IMR-90 (cell line): ENCODE results near the gene VAC14. TPM values are rescaled to one million over a fixed set of nuclear protein-coding genes. Genes with fewer than 3 reads are reported as not detected.

ENCODE experiments used
- ATAC-seq: fragments of 200-7000 bp; cut with Tn5 transposase; 2 replicates; pipeline ENCODE4 v1.9.1; 2020; ENCODE audit warnings: low read depth, mild to moderate bottlenecking, moderate library complexity
- BruUV-seq: library from RNA; stranded (reverse); fragments of 400-500 nt; replicated peaks from 2 replicates; lab custom pipeline; 2021; lab: Mats Ljungman, UMichigan
- CTCF ChIA-PET: fragments of 300-600 bp; formaldehyde crosslinking; extraction: SDS; loops from one replicate; lab custom pipeline; 2021; ENCODE audit warnings: antibody characterized with exemption; lab: Yijun Ruan, JAX
- POLR2A ChIA-PET: fragments of 300-600 bp; sonication (Branson Sonifier 250); formaldehyde crosslinking; loops from one replicate; lab custom pipeline; 2022; ENCODE audit warnings: antibody characterized with exemption; ENCODE audit not compliant: unreplicated experiment; lab: Charles Lee
- DNase-seq: peaks from one replicate; pipeline ENCODE4 v3.0.0; 2013
- H2AFZ ChIP-seq: replicated peaks from 2 replicates; pipeline ENCODE3; 2013; ENCODE audit warnings: low read length, mild to moderate bottlenecking; ENCODE audit not compliant: poor library complexity
- H2AK5ac ChIP-seq: 2 replicates; pipeline ENCODE4 v1.6.1; 2013; ENCODE audit warnings: low read depth, low read length, inconsistent platforms
- H2AK9ac ChIP-seq: replicated peaks from 2 replicates; pipeline ENCODE3; 2013; ENCODE audit warnings: mild to moderate bottlenecking, low read depth, low read length, moderate library complexity; ENCODE audit not compliant: poor library complexity
- H2BK120ac ChIP-seq: 2 replicates; pipeline ENCODE4 v1.6.1; 2013; ENCODE audit warnings: low read depth, low read length, inconsistent platforms
- H2BK15ac ChIP-seq: 3 replicates; pipeline ENCODE4 v1.6.1; 2013; ENCODE audit warnings: low read depth, low read length, inconsistent platforms
- H2BK20ac ChIP-seq: 2 replicates; pipeline ENCODE4 v1.6.1; 2013; ENCODE audit warnings: low read depth, mild to moderate bottlenecking, inconsistent platforms, low read length, moderate library complexity
- H2BK5ac ChIP-seq: 2 replicates; pipeline ENCODE4 v1.6.1; 2013; ENCODE audit warnings: mild to moderate bottlenecking, low read depth, low read length, inconsistent platforms; ENCODE audit not compliant: poor library complexity, severe bottlenecking
- H3K14ac ChIP-seq: replicated peaks from 2 replicates; pipeline ENCODE4 v1.6.1; 2013; ENCODE audit warnings: low read depth, low read length, inconsistent platforms
- H3K18ac ChIP-seq: 2 replicates; pipeline ENCODE4 v1.6.1; 2013; ENCODE audit warnings: low read depth, low read length, control low read depth
- H3K23ac ChIP-seq: 2 replicates; pipeline ENCODE4 v1.6.1; 2013; ENCODE audit warnings: low read depth, low read length, inconsistent platforms
- H3K27ac ChIP-seq: 2 replicates; pipeline ENCODE4 v1.5.1; 2013; ENCODE audit warnings: mild to moderate bottlenecking, control low read depth, low read length; ENCODE audit not compliant: insufficient read depth
- H3K27me3 ChIP-seq: 2 replicates; pipeline ENCODE4 v1.6.1; 2013; ENCODE audit warnings: low read length; ENCODE audit not compliant: control insufficient read depth, insufficient read depth
- H3K36me3 ChIP-seq: 2 replicates; pipeline ENCODE4 v1.6.1; 2013; ENCODE audit warnings: low read length, mixed read lengths; ENCODE audit not compliant: control insufficient read depth, insufficient read depth
- H3K4ac ChIP-seq: 2 replicates; pipeline ENCODE4 v1.6.1; 2013; ENCODE audit warnings: low read depth, low read length, inconsistent platforms
- H3K4me1 ChIP-seq: 2 replicates; pipeline ENCODE4 v1.6.1; 2013; ENCODE audit warnings: low read length, mixed read lengths; ENCODE audit not compliant: control insufficient read depth, insufficient read depth
- H3K4me2 ChIP-seq: 2 replicates; pipeline ENCODE4 v1.6.1; 2013; ENCODE audit warnings: low read depth, mild to moderate bottlenecking, control low read depth, low read length, moderate library complexity
- H3K4me3 ChIP-seq: 2 replicates; pipeline ENCODE4 v1.5.1; 2013; ENCODE audit warnings: low read depth, mild to moderate bottlenecking, control low read depth, low read length, moderate library complexity; ENCODE audit not compliant: insufficient read depth
- H3K56ac ChIP-seq: 2 replicates; pipeline ENCODE4 v1.6.1; 2013; ENCODE audit warnings: low read length, inconsistent platforms; ENCODE audit not compliant: insufficient read depth; ENCODE audit errors: extremely low read depth
- H3K79me1 ChIP-seq, 2 experiments: 2 replicates each; pipeline ENCODE4 v1.6.1; 2013; ENCODE audit warnings: low read length in 2 of 2, inconsistent platforms in 1 of 2, low read depth in 1 of 2
- H3K9ac ChIP-seq: 2 replicates; pipeline ENCODE4 v1.6.1; 2013; ENCODE audit warnings: low read depth, low read length, control low read depth
- H3K9me1 ChIP-seq: 2 replicates; pipeline ENCODE4 v1.6.1; 2013; ENCODE audit warnings: low read length, inconsistent platforms; ENCODE audit not compliant: insufficient read depth
- H3K9me3 ChIP-seq: 2 replicates; pipeline ENCODE4 v1.6.1; 2013; ENCODE audit warnings: low read length; ENCODE audit not compliant: control insufficient read depth, insufficient read depth
- H4K20me1 ChIP-seq: 2 replicates; pipeline ENCODE4 v1.6.1; 2013; ENCODE audit warnings: low read length, inconsistent platforms; ENCODE audit not compliant: insufficient read depth
- H4K5ac ChIP-seq: 2 replicates; pipeline ENCODE4 v1.6.1; 2013; ENCODE audit warnings: mild to moderate bottlenecking, low read depth, low read length, control low read depth
- H4K8ac ChIP-seq, 2 experiments: 2 replicates each; pipeline ENCODE4 v1.6.1; 2013; ENCODE audit warnings: low read depth in 2 of 2, low read length in 2 of 2, control low read depth in 1 of 2, inconsistent platforms in 1 of 2
- H4K91ac ChIP-seq: 2 replicates; pipeline ENCODE4 v1.6.1; 2013; ENCODE audit warnings: low read depth, low read length, inconsistent platforms; ENCODE audit not compliant: insufficient read depth
- BHLHE40 ChIP-seq: fragments of 150-350 bp; IDR thresholded peaks from 2 replicates; pipeline ENCODE4 v1.6.1; 2016; ENCODE audit warnings: mild to moderate bottlenecking, low read depth, low read length
- CEBPB ChIP-seq: IDR thresholded peaks from 2 replicates; pipeline ENCODE4 v1.6.1; 2012; ENCODE audit warnings: low read depth, low read length, improper control_type of control experiment
- MAFK ChIP-seq: IDR thresholded peaks from 2 replicates; pipeline ENCODE4 v1.6.1; 2012; ENCODE audit warnings: low read depth, low read length, improper control_type of control experiment
- MAZ ChIP-seq: IDR thresholded peaks from 2 replicates; pipeline ENCODE4 v1.6.1; 2012; ENCODE audit warnings: low read depth, mild to moderate bottlenecking, low read length, improper control_type of control experiment, moderate library complexity, borderline replicate concordance
- RAD21 ChIP-seq: IDR thresholded peaks from 2 replicates; pipeline ENCODE4 v1.6.1; 2012; ENCODE audit warnings: low read length, improper control_type of control experiment
- RCOR1 ChIP-seq: IDR thresholded peaks from 2 replicates; pipeline ENCODE4 v1.6.1; 2012; ENCODE audit warnings: mild to moderate bottlenecking, low read length, improper control_type of control experiment; ENCODE audit not compliant: insufficient replicate concordance
- WGBS, 2 experiments: methylation state at CpG; one replicate each; pipeline versions ENCODE4 v1.1.5 to v1.1.7; 2013; ENCODE audit warnings: missing lambda C conversion rate in 2 of 2; ENCODE audit not compliant: insufficient read length in 1 of 2; ENCODE audit errors: extremely low coverage in 2 of 2; 5-methylcytosine and 5-hydroxymethylcytosine counted together
- dilution Hi-C: fragments of 300-500 bp; cut with HindIII; formaldehyde crosslinking; loops from one replicate; pipeline ENCODE4 v1.14.3; 2018; ENCODE audit warnings: low sequenced_read_pairs; ENCODE audit not compliant: unreplicated experiment
- in situ Hi-C: fragments of 300-500 bp; cut with MboI; formaldehyde crosslinking; loops from 3 replicates; pipeline ENCODE4 v1.14.3; 2019; ENCODE audit warnings: low sequenced_read_pairs, inconsistent platforms, mixed read lengths
- intact Hi-C: fragments of 100-400 bp; cut with micrococcal nuclease; formaldehyde crosslinking; loops from 2 replicates; pipeline ENCODE4 v1.10.0; 2022
- polyA plus RNA-seq, 3 experiments: library from polyadenylated mRNA; depleted of rRNA; stranded (reverse); fragments of >200 nt; gene quantifications; 2 replicates each; pipeline ENCODE4 v1.2.3, GENCODE V29; 2012; ENCODE audit warnings: low replicate concordance in 1 of 3
- total RNA-seq: library from RNA; depleted of rRNA; stranded (reverse); fragments of >200 nt; gene quantifications from 2 replicates; pipeline ENCODE4 v1.2.3, GENCODE V29; 2012

Gene VAC14
- total and polyA plus RNA-seq, 2 of the 4 experiments (the other 2 are of a cell fraction): 21.1 to 40.2 TPM

DNA sequence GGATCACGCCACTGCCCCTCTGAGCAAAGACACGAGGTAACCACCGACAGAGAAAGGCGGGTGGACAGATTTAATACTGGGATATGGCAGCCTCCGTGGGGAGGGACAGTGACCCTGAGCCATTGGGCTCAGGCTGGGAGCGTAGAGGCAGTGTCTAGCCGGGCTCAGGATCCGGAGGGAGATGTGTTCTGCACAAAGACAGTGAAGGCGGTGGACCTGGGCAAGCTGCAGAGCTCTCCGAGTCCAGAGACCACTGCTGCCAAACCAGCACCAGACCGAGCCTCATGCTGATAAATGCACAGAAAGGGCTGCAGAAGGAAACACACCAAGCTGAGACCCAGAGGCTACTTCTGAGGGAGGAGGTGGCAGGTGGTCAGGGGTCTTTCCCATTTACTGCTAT is 88.6 kb downstream of the VAC14 start:
- no peak overlapping the region for H4K8ac ChIP-seq
- H3K18ac ChIP-seq: no peak overlapping the region
- H2BK20ac ChIP-seq: no peak overlapping the region
- no peak overlapping the region for H2AFZ ChIP-seq
- no peak overlapping the region for H3K4me2 ChIP-seq
- intact Hi-C loops: no loop called here
- H3K9me3 ChIP-seq: no peaks in the 10 kb centered on the region
- peaks cover 9 to 53% of the 10 kb centered on the region in 2 experiments for H3K79me1 ChIP-seq
- H4K20me1 ChIP-seq: no peaks in the 10 kb centered on the region
- no peak overlapping the region for H3K9ac ChIP-seq
- ATAC-seq (no peak), DNase-seq (no peak)
- H3K4ac ChIP-seq: peak overlapping the region; percentile 40; the same call in 1 of the 2 replicates
- H2AK9ac ChIP-seq: no peak overlapping the region
- no peak overlapping the region for H3K4me3 ChIP-seq
- no peak overlapping the region for H2BK5ac ChIP-seq
- dilution Hi-C loops: no loop called here
- no peaks in the 10 kb centered on the region for H3K27me3 ChIP-seq
- no peak overlapping the region for H3K23ac ChIP-seq
- peak overlapping the region; percentile 11 for H2AK5ac ChIP-seq
- no peak overlapping the region for H3K56ac ChIP-seq
- ChIA-PET POLR2A (no interaction called here), CTCF (no interaction called here)
- peaks cover 39% of the 10 kb centered on the region for H3K4me1 ChIP-seq
- 86% methylated on average over 8 of the region's 11 CpGs; no CpG with 5 or more reads in 1 of the 2 experiments for WGBS, 2 experiments
- in situ Hi-C loops: no loop called here
- no TSS peak for BruUV-seq
- no peak overlapping the region for H2BK120ac ChIP-seq
- H2BK15ac ChIP-seq: no peak overlapping the region
- H3K27ac ChIP-seq: no peak overlapping the region
- H3K14ac ChIP-seq: no peak overlapping the region; the same call in 1 of the 2 replicates
- peaks cover 40% of the 10 kb centered on the region for H3K9me1 ChIP-seq
- no peak overlapping the region for H4K5ac ChIP-seq
- no peaks in the 10 kb centered on the region for H3K36me3 ChIP-seq
- TF ChIP-seq RAD21 (no peak), MAFK (no peak), MAZ (no peak), BHLHE40 (no peak), RCOR1 (no peak), CEBPB (no peak)
- H4K91ac ChIP-seq: peak overlapping the region; percentile 4; the same call in 1 of the 2 replicates
